Upper lobe of left lung (tissue), 6 donors: ENCODE results near the gene CAPN7. TPM values are rescaled to one million over a fixed set of nuclear protein-coding genes. Genes with fewer than 3 reads are reported as not detected.
"Not testable (repeated sequence)": the region's sequence is repeated elsewhere in the genome, so short reads cannot be mapped to it uniquely, and the experiment has no call there.

ENCODE experiments used
- ATAC-seq, 2 donors: fragments of 200-7000 bp; cut with Tn5 transposase; one replicate each; pipeline ENCODE4 v1.9.1; 2022; ENCODE audit warnings: mild to moderate bottlenecking in 2 of 2, moderate library complexity in 2 of 2; ENCODE audit not compliant: low FRiP score in 2 of 2
- DNase-seq, 2 donors: peaks; one replicate each; pipeline ENCODE4 v3.0.0-alpha.2; 2019 to 2020
- H3K27ac ChIP-seq, 4 donors: fragments of 200-600 bp; sonication (generic); one replicate each; pipeline ENCODE4 v1.5.1; 2016 to 2019
- H3K27me3 ChIP-seq, 4 donors: fragments of 200-600 bp; sonication (generic); one replicate each; pipeline ENCODE4 v1.5.1; 2017 to 2019
- H3K36me3 ChIP-seq, 4 donors: fragments of 200-600 bp; sonication (generic); one replicate each; pipeline ENCODE4 v1.5.1; 2016 to 2019
- H3K4me1 ChIP-seq, 4 donors: fragments of 200-600 bp; sonication (generic); one replicate each; pipeline ENCODE4 v1.5.1; 2018 to 2019
- H3K4me3 ChIP-seq, 4 donors: fragments of 200-600 bp; sonication (generic); one replicate each; pipeline ENCODE4 v1.5.1; 2017 to 2019; ENCODE audit warnings: mild to moderate bottlenecking in 2 of 4, moderate library complexity in 1 of 4
- H3K9me3 ChIP-seq, 4 donors: fragments of 200-600 bp; sonication (generic); one replicate each; pipeline ENCODE4 v1.5.1; 2018 to 2019
- EP300 ChIP-seq, 4 donors: sonication (generic); formaldehyde crosslinking; IDR thresholded peaks; one replicate each; pipeline ENCODE4 v1.5.1; 2017; ENCODE audit warnings: antibody characterized with exemption in 4 of 4, control low read depth in 2 of 4
- POLR2A ChIP-seq, 4 donors: fragments of 450-650 bp; IDR thresholded peaks; one replicate each; pipeline ENCODE4 v1.5.1; 2016 to 2017; ENCODE audit warnings: antibody characterized with exemption in 4 of 4, mild to moderate bottlenecking in 2 of 4
- POLR2AphosphoS5 ChIP-seq, 2 donors: sonication (generic); formaldehyde crosslinking; IDR thresholded peaks; one replicate each; pipeline ENCODE4 v1.5.1; 2017; ENCODE audit warnings: antibody characterized with exemption in 2 of 2
- WGBS, 2 donors: methylation state at CpG; one replicate each; pipeline ENCODE4 v1.1.5; 2017 to 2018; 5-methylcytosine and 5-hydroxymethylcytosine counted together
- total RNA-seq, 6 donors: library from RNA; depleted of rRNA in 4 of 6; stranded (reverse); fragments of >200 nt in 4 of 6; gene quantifications; one replicate each; pipeline versions ENCODE4 v1.1.0 to v1.2.1, GENCODE V29; 2016 to 2021
- TF ChIP-seq, protein P1 (sequence below), 6 experiments: fragments of 450-650 bp in 4 of 6; fragments of 200-600 bp in 2 of 6; sonication (generic) in 2 of 6; IDR thresholded peaks; one replicate each; pipeline ENCODE4 v1.5.1; 2016 to 2019; ENCODE audit warnings: antibody characterized with exemption in 6 of 6
- donor health status: DM: no; HTN: no; CAD: no; lungs with moderate emphysema.
- donor health status: DM: no; HTN: yes; CAD: no; lungs with severe emphysema.

The CAPN7 gene
- total RNA-seq, 6 donors from 2014 or later: 42.3 to 119 (median 46.2) TPM

DNA sequence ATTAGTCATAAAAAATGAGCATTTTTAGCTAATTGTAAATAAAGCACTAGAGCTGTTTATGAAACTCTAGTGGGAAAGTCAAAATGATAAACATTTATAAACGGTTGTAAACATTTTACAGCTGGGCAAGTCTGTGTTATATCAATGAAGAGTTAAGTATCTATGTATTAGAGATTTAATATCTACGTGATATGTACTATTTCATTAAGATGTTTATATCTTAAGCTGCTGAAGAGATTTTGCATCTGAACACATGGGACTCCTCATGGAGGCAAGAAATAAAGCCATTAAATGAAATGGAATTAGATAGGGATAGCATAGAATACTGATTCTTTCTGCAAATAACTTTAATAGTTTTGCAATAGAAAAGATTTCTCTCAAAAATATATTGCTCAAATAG lies 23.0 kb upstream of the CAPN7 start:
- 63 to 65% methylated on average over 2 of the region's 2 CpGs for WGBS, 2 donors
- ATAC-seq: no peak
- H3K9me3 ChIP-seq: no peaks in the 10 kb centered on the region
- H3K4me3 ChIP-seq: no peak overlapping the region
- DNase-seq: no peak
- no peaks in the 10 kb centered on the region for H3K4me1 ChIP-seq
- H3K36me3 ChIP-seq: no peaks in the 10 kb centered on the region
- TF ChIP-seq POLR2A (IDR thresholded peaks at IDR 0.05): no peak
- no peak for TF ChIP-seq EP300 (IDR thresholded peaks at IDR 0.05)
- no peak for TF ChIP-seq POLR2AphosphoS5 (IDR thresholded peaks at IDR 0.05)
- TF ChIP-seq, protein P1, sequence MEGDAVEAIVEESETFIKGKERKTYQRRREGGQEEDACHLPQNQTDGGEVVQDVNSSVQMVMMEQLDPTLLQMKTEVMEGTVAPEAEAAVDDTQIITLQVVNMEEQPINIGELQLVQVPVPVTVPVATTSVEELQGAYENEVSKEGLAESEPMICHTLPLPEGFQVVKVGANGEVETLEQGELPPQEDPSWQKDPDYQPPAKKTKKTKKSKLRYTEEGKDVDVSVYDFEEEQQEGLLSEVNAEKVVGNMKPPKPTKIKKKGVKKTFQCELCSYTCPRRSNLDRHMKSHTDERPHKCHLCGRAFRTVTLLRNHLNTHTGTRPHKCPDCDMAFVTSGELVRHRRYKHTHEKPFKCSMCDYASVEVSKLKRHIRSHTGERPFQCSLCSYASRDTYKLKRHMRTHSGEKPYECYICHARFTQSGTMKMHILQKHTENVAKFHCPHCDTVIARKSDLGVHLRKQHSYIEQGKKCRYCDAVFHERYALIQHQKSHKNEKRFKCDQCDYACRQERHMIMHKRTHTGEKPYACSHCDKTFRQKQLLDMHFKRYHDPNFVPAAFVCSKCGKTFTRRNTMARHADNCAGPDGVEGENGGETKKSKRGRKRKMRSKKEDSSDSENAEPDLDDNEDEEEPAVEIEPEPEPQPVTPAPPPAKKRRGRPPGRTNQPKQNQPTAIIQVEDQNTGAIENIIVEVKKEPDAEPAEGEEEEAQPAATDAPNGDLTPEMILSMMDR (IDR thresholded peaks at IDR 0.05): no peak
- H3K27ac ChIP-seq: no peak overlapping the region
- H3K27me3 ChIP-seq: no peaks in the 10 kb centered on the region

DNA sequence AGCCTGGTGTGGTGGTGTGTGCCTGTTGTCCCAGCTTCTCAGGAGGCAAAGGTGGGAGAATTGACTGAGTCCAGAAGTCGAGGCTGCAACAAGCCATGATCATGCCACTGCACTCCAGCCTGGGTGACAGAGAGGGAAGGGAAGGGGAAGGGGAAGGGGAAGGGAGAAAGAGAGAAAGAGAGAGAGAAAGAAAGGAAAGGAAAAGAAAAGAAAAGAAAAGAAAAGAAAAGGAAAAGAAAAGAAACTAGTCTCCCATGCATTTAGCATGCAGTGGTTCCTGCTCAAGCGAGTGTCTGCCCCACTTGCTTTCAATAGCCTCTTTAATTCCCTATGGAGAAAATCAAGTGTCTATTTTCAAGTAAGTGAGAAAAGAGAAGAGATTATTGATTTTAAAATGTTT lies 20.6 kb upstream of the CAPN7 start:
- Histone ChIP-seq H3K9me3 (no peaks in the 10 kb centered on the region), H3K36me3 (no peaks in the 10 kb centered on the region), H3K4me3 (no peak overlapping the region), H3K27ac (no peak overlapping the region), H3K27me3 (no peaks in the 10 kb centered on the region), H3K4me1 (no peaks in the 10 kb centered on the region)
- 87 to 94% methylated on average over 2 of the region's 2 CpGs for WGBS, 2 donors
- no peak for DNase-seq
- no peak for ATAC-seq
- no peak for TF ChIP-seq POLR2AphosphoS5 (IDR thresholded peaks at IDR 0.05)
- TF ChIP-seq POLR2A (IDR thresholded peaks at IDR 0.05): no peak
- TF ChIP-seq EP300 (IDR thresholded peaks at IDR 0.05): no peak
- TF ChIP-seq, protein P1 (IDR thresholded peaks at IDR 0.05): no peak

DNA sequence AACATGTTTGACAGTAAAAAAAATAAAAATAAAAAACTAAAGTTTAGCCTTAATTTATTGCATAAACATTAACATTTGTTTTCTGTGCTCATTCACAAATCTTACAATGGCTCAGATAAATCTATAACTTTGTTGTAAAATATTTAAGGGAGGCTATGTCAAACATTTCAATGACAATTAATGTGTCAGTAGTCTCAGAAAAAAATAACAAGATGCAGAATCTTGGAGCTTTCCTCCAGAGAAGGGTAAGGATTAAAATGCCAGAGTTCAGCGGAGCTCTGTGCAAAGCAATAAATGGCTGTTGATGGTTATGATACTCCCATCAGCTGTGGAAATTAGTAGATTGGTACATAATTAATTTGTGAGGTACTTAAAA lies 20.0 kb upstream of the CAPN7 start:
- Histone ChIP-seq H3K9me3 (no peaks in the 10 kb centered on the region), H3K27ac (no peak overlapping the region), H3K27me3 (no peaks in the 10 kb centered on the region), H3K36me3 (no peaks in the 10 kb centered on the region), H3K4me1 (no peaks in the 10 kb centered on the region), H3K4me3 (no peak overlapping the region)
- DNase-seq (no peak), ATAC-seq (no peak)
- WGBS, 2 donors: 67 to 91% methylated on average over 1 of the region's 1 CpG
- TF ChIP-seq, protein P1 (IDR thresholded peaks at IDR 0.05): no peak
- no peak for TF ChIP-seq EP300 (IDR thresholded peaks at IDR 0.05)
- TF ChIP-seq POLR2A (IDR thresholded peaks at IDR 0.05): no peak
- no peak for TF ChIP-seq POLR2AphosphoS5 (IDR thresholded peaks at IDR 0.05)

DNA sequence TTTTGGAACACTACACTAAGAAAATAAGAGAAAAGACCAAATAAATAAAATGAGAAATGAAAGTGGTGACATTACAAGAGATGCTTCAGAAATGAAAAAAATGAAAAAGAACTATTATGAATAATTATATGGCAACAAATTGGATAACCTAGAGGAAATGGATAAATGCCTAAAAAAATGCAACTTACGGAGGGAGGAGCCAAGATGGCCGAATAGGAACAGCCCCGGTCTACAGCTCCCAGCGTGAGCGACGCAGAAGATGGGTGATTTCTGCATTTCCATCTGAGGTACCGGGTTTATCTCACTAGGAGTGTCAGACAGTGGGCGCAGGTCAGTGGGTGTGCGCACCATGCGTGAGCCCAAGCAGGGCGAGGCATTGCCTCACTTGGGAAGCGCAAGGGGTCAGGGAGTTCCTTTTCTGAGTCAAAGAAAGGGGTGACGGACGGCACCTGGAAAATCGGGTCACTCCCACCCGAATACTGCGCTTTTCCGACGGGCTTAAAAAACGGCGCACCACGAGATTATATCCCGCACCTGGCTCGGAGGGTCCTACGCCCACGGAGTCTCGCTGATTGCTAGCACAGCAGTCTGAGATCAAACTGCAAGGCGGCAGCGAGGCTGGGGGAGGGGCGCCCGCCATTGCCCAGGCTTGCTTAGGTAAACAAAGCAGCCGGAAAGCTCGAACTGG lies 19.4 kb upstream of the CAPN7 start:
- H3K4me1 ChIP-seq, H3K4me3 ChIP-seq, H3K9me3 ChIP-seq, ATAC-seq, H3K36me3 ChIP-seq, H3K27ac ChIP-seq, H3K27me3 ChIP-seq: not testable (repeated sequence)
- WGBS, 2 donors: 87 to 88% methylated on average over 11 to 17 of the region's 33 CpGs
- peak in 1 of 2 donors; percentile 35 for DNase-seq

DNA sequence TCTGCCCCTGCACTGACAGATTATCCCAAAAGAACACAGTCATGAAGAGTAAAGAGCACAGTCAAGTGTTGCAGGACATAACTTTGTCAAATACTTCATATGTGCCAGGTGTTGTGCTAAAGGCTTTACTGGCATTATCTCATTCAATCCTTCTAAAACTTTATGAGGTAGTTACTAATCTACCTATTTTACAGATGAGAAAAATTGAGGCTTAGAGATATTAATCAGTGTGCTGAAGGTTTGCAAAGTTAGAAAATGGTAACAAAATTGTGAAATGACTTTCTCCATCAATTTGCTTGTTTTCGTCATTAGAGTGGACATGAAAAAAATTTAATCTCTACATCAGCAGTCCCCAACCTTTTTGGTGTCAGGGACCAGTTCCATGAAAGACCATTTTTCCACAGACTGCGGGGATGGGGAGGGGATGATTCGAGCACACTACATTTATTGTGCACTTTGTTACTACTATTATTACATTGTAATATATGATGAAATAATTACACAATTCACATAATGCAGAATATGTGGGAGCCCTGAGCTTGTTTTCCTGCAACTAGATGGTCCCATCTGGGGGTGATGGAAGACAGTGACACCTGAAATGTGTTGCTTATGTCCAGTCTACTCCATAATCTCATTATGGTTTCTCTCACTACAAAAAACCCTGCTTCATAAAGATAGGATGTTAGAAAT lies 8.6 kb upstream of the CAPN7 start:
- Histone ChIP-seq H3K4me3 (no peak overlapping the region), H3K27ac (no peak overlapping the region), H3K27me3 (no peaks in the 10 kb centered on the region), H3K4me1 (no peaks in the 10 kb centered on the region), H3K9me3 (no peaks in the 10 kb centered on the region), H3K36me3 (no peaks in the 10 kb centered on the region)
- DNase-seq (no peak), ATAC-seq (no peak)
- TF ChIP-seq POLR2AphosphoS5 (IDR thresholded peaks at IDR 0.05) (no peak), POLR2A (IDR thresholded peaks at IDR 0.05) (no peak), EP300 (IDR thresholded peaks at IDR 0.05) (no peak)
- TF ChIP-seq, protein P1 (IDR thresholded peaks at IDR 0.05): no peak
- WGBS, 2 donors: 91 to 92% methylated on average over 3 of the region's 3 CpGs
